VCaP (cell line): Measurements from ENCODE around the gene BZW2.

Experiments
- H3K27ac ChIP-seq: fragments of 450-650 bp; 2 replicates; pipeline ENCODE4 v1.5.1; 2017
- TF ChIP-seq, protein P1 (sequence below): fragments of 450-650 bp; conservative IDR thresholded peaks from 2 replicates; pipeline ENCODE4 v1.5.1; 2017; ENCODE audit warnings: mild to moderate bottlenecking, moderate library complexity

The BZW2 gene

DNA sequence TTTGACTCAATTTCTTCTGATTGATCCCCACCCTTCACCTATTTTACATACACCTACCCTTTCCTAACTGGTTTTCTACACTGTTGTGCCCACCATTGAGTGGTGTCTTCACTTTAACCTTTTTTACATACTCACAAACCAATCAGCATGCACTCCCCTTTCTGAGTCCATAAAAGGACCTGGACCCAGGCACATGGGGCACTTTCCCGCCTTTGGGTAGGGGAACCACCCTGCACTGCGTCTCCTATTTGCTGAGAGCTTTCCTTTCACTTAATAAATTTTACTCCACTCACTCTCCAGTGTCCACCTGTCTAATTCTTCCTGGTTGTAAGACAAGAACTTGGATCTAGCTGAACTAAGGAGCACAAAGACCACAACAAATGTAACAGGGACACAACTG lies 34.3 kb upstream of the BZW2 start:
- H3K27ac ChIP-seq, result no peak overlapping the region
- TF ChIP-seq, protein P1, sequence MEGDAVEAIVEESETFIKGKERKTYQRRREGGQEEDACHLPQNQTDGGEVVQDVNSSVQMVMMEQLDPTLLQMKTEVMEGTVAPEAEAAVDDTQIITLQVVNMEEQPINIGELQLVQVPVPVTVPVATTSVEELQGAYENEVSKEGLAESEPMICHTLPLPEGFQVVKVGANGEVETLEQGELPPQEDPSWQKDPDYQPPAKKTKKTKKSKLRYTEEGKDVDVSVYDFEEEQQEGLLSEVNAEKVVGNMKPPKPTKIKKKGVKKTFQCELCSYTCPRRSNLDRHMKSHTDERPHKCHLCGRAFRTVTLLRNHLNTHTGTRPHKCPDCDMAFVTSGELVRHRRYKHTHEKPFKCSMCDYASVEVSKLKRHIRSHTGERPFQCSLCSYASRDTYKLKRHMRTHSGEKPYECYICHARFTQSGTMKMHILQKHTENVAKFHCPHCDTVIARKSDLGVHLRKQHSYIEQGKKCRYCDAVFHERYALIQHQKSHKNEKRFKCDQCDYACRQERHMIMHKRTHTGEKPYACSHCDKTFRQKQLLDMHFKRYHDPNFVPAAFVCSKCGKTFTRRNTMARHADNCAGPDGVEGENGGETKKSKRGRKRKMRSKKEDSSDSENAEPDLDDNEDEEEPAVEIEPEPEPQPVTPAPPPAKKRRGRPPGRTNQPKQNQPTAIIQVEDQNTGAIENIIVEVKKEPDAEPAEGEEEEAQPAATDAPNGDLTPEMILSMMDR, result no peak

DNA sequence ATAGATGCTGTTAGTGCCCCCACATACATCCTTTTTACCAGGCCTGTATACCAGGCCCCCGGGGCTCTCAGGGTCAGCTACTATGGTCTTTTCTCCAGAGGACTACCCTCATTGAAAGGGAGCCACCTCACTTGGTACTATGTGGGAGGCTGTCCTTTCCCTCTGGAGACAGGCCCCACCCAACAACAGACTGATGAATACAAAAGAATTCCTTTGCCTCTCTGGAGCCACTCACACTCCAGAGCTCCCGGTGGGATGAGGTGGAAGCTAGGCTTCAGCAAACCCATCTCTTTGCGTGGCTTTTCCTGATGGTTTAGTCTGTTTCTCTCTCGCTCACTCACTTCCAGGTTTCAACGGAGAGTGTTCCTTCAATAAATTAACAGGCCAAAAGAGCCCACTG lies 30.8 kb upstream of the BZW2 start:
- TF ChIP-seq, protein P1, result no peak
- H3K27ac ChIP-seq, result no peak overlapping the region

DNA sequence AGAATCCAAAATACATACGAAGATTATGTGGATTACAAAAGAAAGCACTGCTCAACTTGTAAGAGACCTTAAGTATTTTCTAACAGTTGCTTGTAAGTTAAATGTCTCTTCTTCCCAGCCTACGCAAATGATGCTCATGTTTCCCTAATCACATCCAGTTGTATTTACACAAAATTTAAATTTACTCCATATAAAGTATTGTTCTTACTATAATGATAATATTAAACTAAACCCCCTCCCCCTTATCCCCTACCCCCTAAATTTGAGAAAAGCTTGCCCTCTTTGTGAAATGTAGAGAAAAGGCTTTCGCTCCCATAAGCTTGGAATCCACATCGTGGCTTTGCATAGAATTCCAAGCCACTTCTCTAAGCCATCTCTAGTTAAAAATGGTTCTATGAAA lies 29.9 kb upstream of the BZW2 start:
- no peak overlapping the region for H3K27ac ChIP-seq
- TF ChIP-seq, protein P1, result no peak

DNA sequence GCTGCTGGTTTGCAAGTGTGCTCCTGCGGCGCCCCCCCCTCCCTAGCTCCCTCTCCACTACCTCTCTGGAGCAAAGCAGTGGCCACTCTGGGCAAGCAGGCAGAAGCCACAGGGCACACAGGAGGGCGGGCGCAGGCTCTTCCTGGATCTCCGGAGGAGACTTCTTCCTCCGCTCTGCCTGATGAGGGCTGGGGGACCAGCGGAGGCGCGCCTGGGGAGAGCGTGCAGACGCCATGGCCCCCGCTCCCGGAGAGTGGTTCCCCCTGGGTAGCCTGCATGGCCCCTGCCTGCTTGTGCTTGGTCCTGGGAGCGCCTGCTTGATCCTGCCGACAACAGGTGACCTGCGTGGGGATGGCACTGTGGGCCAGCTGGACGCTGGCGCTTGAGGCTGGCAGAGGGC lies 29.4 kb upstream of the BZW2 start:
- TF ChIP-seq, protein P1, result no peak
- H3K27ac ChIP-seq, result no peak overlapping the region

GRCh38 chr7:16619979-16620408 lies 26.0 kb upstream of the BZW2 start:
- no peak overlapping the region for H3K27ac ChIP-seq
- TF ChIP-seq, protein P1, result no peak

DNA sequence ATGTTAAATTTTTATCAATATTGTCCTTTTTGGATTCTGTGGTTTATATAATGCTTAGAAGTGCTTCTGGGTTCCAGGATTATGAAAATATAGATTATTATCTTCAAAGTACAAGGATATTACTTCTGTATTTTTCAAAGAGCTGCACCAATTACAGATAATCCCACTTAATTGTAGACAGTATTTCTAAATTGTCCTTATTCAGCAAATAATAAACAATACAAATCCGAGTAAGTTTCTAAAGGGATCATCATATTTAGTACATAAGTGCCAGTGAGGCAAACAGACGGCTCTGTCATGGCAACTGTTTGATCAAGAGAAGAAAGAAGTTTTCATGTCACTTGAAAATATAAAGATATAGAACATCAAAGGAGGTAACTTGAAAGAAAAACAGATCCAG lies 19.6 kb upstream of the BZW2 start:
- TF ChIP-seq, protein P1, result no peak
- no peak overlapping the region for H3K27ac ChIP-seq

GRCh38 chr7:16627236-16627635 lies 18.7 kb upstream of the BZW2 start:
- H3K27ac ChIP-seq, result no peak overlapping the region
- TF ChIP-seq, protein P1, result no peak

- TF ChIP-seq, protein P1, result no peak
- H3K27ac ChIP-seq, result no peak overlapping the region
Observed at GRCh38 chr7:16630654-16631053, 15.3 kb upstream of the BZW2 start.
